Endometrial microvascular endothelial cells (primary cell): ENCODE measurements around the gene KRT4. TPM values are rescaled to one million over a fixed set of nuclear protein-coding genes. Genes with fewer than 3 reads are reported as not detected.
"Not testable (repeated sequence)": the region's sequence is repeated elsewhere in the genome, so short reads cannot be mapped to it uniquely, and the experiment has no call there.

Experiments used
- in situ Hi-C: cut with HindIII; loops from 2 replicates; pipeline ENCODE4 v1.10.0; 2017; ENCODE audit warnings: low sequenced_read_pairs, low pct_unique_long_range_greater_than_20kb; ENCODE audit errors: inconsistent ontology term
- total RNA-seq: library from RNA; depleted of rRNA; stranded (reverse); fragments of >200 nt; gene quantifications from one replicate; pipeline ENCODE4 v1.2.3, GENCODE V29; 2015; ENCODE audit errors: inconsistent ontology term

The KRT4 gene
- total RNA-seq, 1 donor from 2014 or later = not detected

- in situ Hi-C loops = no loop called here
These were observed 48.2 kb downstream of the KRT4 start for GRCh38 chr12:52765702-52766101.

GRCh38 chr12:52763991-52764390 is 49.9 kb downstream of the KRT4 start:
- in situ Hi-C loops = no loop called here

GRCh38 chr12:52763036-52763659 is 50.8 kb downstream of the KRT4 start:
- in situ Hi-C loops = no loop called here

- in situ Hi-C loops = no loop called here
These were observed 52.1 kb downstream of the KRT4 start for GRCh38 chr12:52761802-52762201.

GRCh38 chr12:52761218-52761617 is 52.7 kb downstream of the KRT4 start:
- in situ Hi-C loops = not testable (repeated sequence)

- in situ Hi-C loops = no loop called here
These were observed 53.3 kb downstream of the KRT4 start for GRCh38 chr12:52760623-52761022.

GRCh38 chr12:52759695-52760094 is 54.2 kb downstream of the KRT4 start:
- in situ Hi-C loops = no loop called here

- in situ Hi-C loops = no loop called here
These were observed 54.7 kb downstream of the KRT4 start for GRCh38 chr12:52759218-52759617.

GRCh38 chr12:52757449-52758176 is 56.3 kb downstream of the KRT4 start:
- in situ Hi-C loops = no loop called here

Other genes with a start within 250 kb of the KRT4 start
- gene KRT74, start 240.3 kb downstream of the KRT4 start, total RNA-seq = not detected
- not detected for gene KRT72, start 212.7 kb downstream of the KRT4 start, total RNA-seq
- gene KRT73, start 195.6 kb downstream of the KRT4 start, total RNA-seq = not detected
- not detected for gene KRT2, start 161.9 kb downstream of the KRT4 start, total RNA-seq
- gene KRT1, start 133.7 kb downstream of the KRT4 start, total RNA-seq = not detected
- gene KRT77, start 110.6 kb downstream of the KRT4 start, total RNA-seq = not detected
- gene KRT76, start 36.8 kb downstream of the KRT4 start, total RNA-seq = not detected
- gene KRT3, start 18.0 kb downstream of the KRT4 start, total RNA-seq = not detected
- not detected for gene KRT79, start 20.2 kb upstream of the KRT4 start, total RNA-seq
- not detected for gene KRT78, start 34.9 kb upstream of the KRT4 start, total RNA-seq
- gene KRT8, start 91.0 kb upstream of the KRT4 start, total RNA-seq = 21.4 TPM
- 349 TPM for gene KRT18, start 135.0 kb upstream of the KRT4 start, total RNA-seq
- gene EIF4B, start 192.3 kb upstream of the KRT4 start, total RNA-seq = 363 TPM
- 43.2 TPM for gene TNS2, start 235.9 kb upstream of the KRT4 start, total RNA-seq